IgD-negative memory B cell (primary cell): ENCODE data around the gene FAR2. TPM values are rescaled to one million over a fixed set of nuclear protein-coding genes. Genes with fewer than 3 reads are reported as not detected.

Experiments used
- H3K27ac Mint-ChIP-seq, 3 donors: one replicate each; pipeline ENCODE4 v1.8.0; 2020 to 2022; ENCODE audit warnings: mild to moderate bottlenecking in 3 of 3, mixed read lengths in 3 of 3, moderate library complexity in 1 of 3
- H3K27me3 Mint-ChIP-seq: one replicate; pipeline ENCODE4 v1.8.0; 2021; ENCODE audit warnings: mixed read lengths
- H3K36me3 Mint-ChIP-seq: one replicate; pipeline ENCODE4 v1.8.0; 2020; ENCODE audit warnings: mild to moderate bottlenecking, mixed read lengths
- H3K4me1 Mint-ChIP-seq, 3 donors: one replicate each; pipeline ENCODE4 v1.8.0; 2020 to 2022; ENCODE audit warnings: mixed read lengths in 3 of 3, mild to moderate bottlenecking in 1 of 3
- H3K4me3 Mint-ChIP-seq, 4 donors: one replicate each; pipeline ENCODE4 v1.8.0; 2020 to 2022; ENCODE audit warnings: mild to moderate bottlenecking in 4 of 4, mixed read lengths in 4 of 4, moderate library complexity in 3 of 4
- H3K9me3 Mint-ChIP-seq, 3 donors: one replicate each; pipeline ENCODE4 v1.8.0; 2020 to 2021; ENCODE audit warnings: mixed read lengths in 3 of 3, mild to moderate bottlenecking in 1 of 3
- polyA plus RNA-seq: library from polyadenylated mRNA; unstranded; fragments of 300-500 nt; fragmentation: Illumina TruSeq; gene quantifications from one replicate; pipeline ENCODE4 v1.2.3, GENCODE V29; 2021

FAR2 gene
- polyA plus RNA-seq, 1 donor from 2014 or later: 0.35 TPM

- no peak overlapping the region for H3K4me3 Mint-ChIP-seq
- peaks cover 0 to 4% (median 0%) of the 10 kb centered on the region in 3 donors for H3K9me3 Mint-ChIP-seq
- peaks cover 3% of the 10 kb centered on the region for H3K27me3 Mint-ChIP-seq
- no peak overlapping the region for H3K27ac Mint-ChIP-seq
- no peaks in the 10 kb centered on the region for H3K4me1 Mint-ChIP-seq
- no peaks in the 10 kb centered on the region for H3K36me3 Mint-ChIP-seq
Measured at GRCh38 chr12:29207120-29207519, 58.0 kb downstream of the FAR2 start.

- Mint-ChIP-seq H3K4me3 (no peak overlapping the region), H3K27ac (no peak overlapping the region), H3K36me3 (peaks cover 2% of the 10 kb centered on the region), H3K9me3 (peaks cover 0 to 4% (median 0%) of the 10 kb centered on the region in 3 donors), H3K4me1 (no peaks in the 10 kb centered on the region), H3K27me3 (peaks cover 3% of the 10 kb centered on the region)
Measured at GRCh38 chr12:29208060-29208459, 59.0 kb downstream of the FAR2 start.

- peaks cover 0 to 4% (median 0%) of the 10 kb centered on the region in 3 donors for H3K9me3 Mint-ChIP-seq
- peaks cover 2% of the 10 kb centered on the region for H3K36me3 Mint-ChIP-seq
- H3K4me1 Mint-ChIP-seq: no peaks in the 10 kb centered on the region
- H3K4me3 Mint-ChIP-seq: no peak overlapping the region
- peaks cover 3% of the 10 kb centered on the region for H3K27me3 Mint-ChIP-seq
- H3K27ac Mint-ChIP-seq: peak overlapping the region in 1 of 3 donors; percentile 12
Measured at GRCh38 chr12:29208936-29209701, 60.0 kb downstream of the FAR2 start.

GRCh38 chr12:29211696-29212095 is 62.6 kb downstream of the FAR2 start:
- Mint-ChIP-seq H3K4me1 (no peaks in the 10 kb centered on the region), H3K9me3 (no peaks in the 10 kb centered on the region), H3K36me3 (peaks cover 2% of the 10 kb centered on the region), H3K27ac (no peak overlapping the region), H3K27me3 (peaks cover 3% of the 10 kb centered on the region), H3K4me3 (no peak overlapping the region)

- Mint-ChIP-seq H3K4me1 (no peaks in the 10 kb centered on the region), H3K27ac (no peak overlapping the region), H3K4me3 (no peak overlapping the region), H3K27me3 (peaks cover 3% of the 10 kb centered on the region), H3K9me3 (no peaks in the 10 kb centered on the region), H3K36me3 (peaks cover 2% of the 10 kb centered on the region)
Measured at GRCh38 chr12:29212682-29213403, 63.8 kb downstream of the FAR2 start.

- Mint-ChIP-seq H3K27me3 (no peaks in the 10 kb centered on the region), H3K36me3 (peaks cover 2% of the 10 kb centered on the region), H3K4me3 (no peak overlapping the region), H3K9me3 (no peaks in the 10 kb centered on the region), H3K27ac (no peak overlapping the region), H3K4me1 (no peaks in the 10 kb centered on the region)
Measured at GRCh38 chr12:29216266-29216665, 67.2 kb downstream of the FAR2 start.

GRCh38 chr12:29216797-29217575 is 67.9 kb downstream of the FAR2 start:
- Mint-ChIP-seq H3K4me1 (no peaks in the 10 kb centered on the region), H3K27me3 (no peaks in the 10 kb centered on the region), H3K27ac (no peak overlapping the region), H3K36me3 (peaks cover 2% of the 10 kb centered on the region), H3K4me3 (no peak overlapping the region), H3K9me3 (peaks cover 0 to under 1% (median under 1%) of the 10 kb centered on the region in 3 donors)

GRCh38 chr12:29220632-29221336 is 71.7 kb downstream of the FAR2 start:
- H3K4me3 Mint-ChIP-seq: no peak overlapping the region
- H3K27ac Mint-ChIP-seq: no peak overlapping the region
- H3K36me3 Mint-ChIP-seq: peaks cover 1% of the 10 kb centered on the region
- no peaks in the 10 kb centered on the region for H3K27me3 Mint-ChIP-seq
- no peaks in the 10 kb centered on the region for H3K4me1 Mint-ChIP-seq
- H3K9me3 Mint-ChIP-seq: peaks cover 0 to 7% (median 3%) of the 10 kb centered on the region in 3 donors

GRCh38 chr12:29222200-29222599 is 73.1 kb downstream of the FAR2 start:
- H3K9me3 Mint-ChIP-seq: peaks cover 0 to 7% (median 3%) of the 10 kb centered on the region in 3 donors
- H3K36me3 Mint-ChIP-seq: peaks cover 1% of the 10 kb centered on the region
- no peak overlapping the region for H3K27ac Mint-ChIP-seq
- H3K4me1 Mint-ChIP-seq: no peaks in the 10 kb centered on the region
- H3K27me3 Mint-ChIP-seq: no peaks in the 10 kb centered on the region
- no peak overlapping the region for H3K4me3 Mint-ChIP-seq

GRCh38 chr12:29223426-29223825 is 74.3 kb downstream of the FAR2 start:
- no peak overlapping the region for H3K4me3 Mint-ChIP-seq
- no peaks in the 10 kb centered on the region for H3K27me3 Mint-ChIP-seq
- H3K36me3 Mint-ChIP-seq: peaks cover 1% of the 10 kb centered on the region

GRCh38 chr12:29223956-29224543 is 75.0 kb downstream of the FAR2 start:
- Mint-ChIP-seq H3K27ac (no peak overlapping the region), H3K36me3 (peaks cover 1% of the 10 kb centered on the region), H3K4me1 (no peaks in the 10 kb centered on the region), H3K27me3 (no peaks in the 10 kb centered on the region), H3K4me3 (no peak overlapping the region), H3K9me3 (peaks cover 0 to 7% (median 3%) of the 10 kb centered on the region in 3 donors)

More at GRCh38 chr12:29223426-29223825, 74.3 kb downstream of the FAR2 start:
- H3K4me1 Mint-ChIP-seq: no peaks in the 10 kb centered on the region
- H3K9me3 Mint-ChIP-seq: peaks cover 0 to 7% (median 3%) of the 10 kb centered on the region in 3 donors
- H3K27ac Mint-ChIP-seq: no peak overlapping the region

GRCh38 chr12:29224572-29224971 is 75.5 kb downstream of the FAR2 start:
- peaks cover 0 to 7% (median 3%) of the 10 kb centered on the region in 3 donors for H3K9me3 Mint-ChIP-seq
- H3K4me3 Mint-ChIP-seq: no peak overlapping the region
- H3K4me1 Mint-ChIP-seq: no peaks in the 10 kb centered on the region
- peaks cover 1% of the 10 kb centered on the region for H3K36me3 Mint-ChIP-seq
- H3K27ac Mint-ChIP-seq: no peak overlapping the region
- no peaks in the 10 kb centered on the region for H3K27me3 Mint-ChIP-seq

GRCh38 chr12:29225834-29226233 is 76.8 kb downstream of the FAR2 start:
- Mint-ChIP-seq H3K4me3 (no peak overlapping the region), H3K4me1 (no peaks in the 10 kb centered on the region), H3K27ac (no peak overlapping the region), H3K9me3 (peaks cover 0 to 7% (median 3%) of the 10 kb centered on the region in 3 donors), H3K36me3 (peaks cover 1% of the 10 kb centered on the region), H3K27me3 (no peaks in the 10 kb centered on the region)

GRCh38 chr12:29226616-29227015 is 77.5 kb downstream of the FAR2 start:
- Mint-ChIP-seq H3K27ac (no peak overlapping the region), H3K9me3 (peaks cover 0 to 7% (median 3%) of the 10 kb centered on the region in 3 donors), H3K4me1 (no peaks in the 10 kb centered on the region), H3K36me3 (peaks cover 1% of the 10 kb centered on the region), H3K4me3 (no peak overlapping the region), H3K27me3 (no peaks in the 10 kb centered on the region)
